ENCODE data around the gene MPPED2. TPM values are rescaled to one million over a fixed set of nuclear protein-coding genes. Genes with fewer than 3 reads are reported as not detected.

Gene MPPED2
- total and polyA plus RNA-seq, 10 of the 15 experiments (the other 5 are each of a cell fraction or from before 2014, with no cell fraction given): not detected

GRCh38 chr11:30481330-30481729 lies 104.8 kb downstream of the MPPED2 start (continued):
- TF ChIP-seq, protein P1, sequence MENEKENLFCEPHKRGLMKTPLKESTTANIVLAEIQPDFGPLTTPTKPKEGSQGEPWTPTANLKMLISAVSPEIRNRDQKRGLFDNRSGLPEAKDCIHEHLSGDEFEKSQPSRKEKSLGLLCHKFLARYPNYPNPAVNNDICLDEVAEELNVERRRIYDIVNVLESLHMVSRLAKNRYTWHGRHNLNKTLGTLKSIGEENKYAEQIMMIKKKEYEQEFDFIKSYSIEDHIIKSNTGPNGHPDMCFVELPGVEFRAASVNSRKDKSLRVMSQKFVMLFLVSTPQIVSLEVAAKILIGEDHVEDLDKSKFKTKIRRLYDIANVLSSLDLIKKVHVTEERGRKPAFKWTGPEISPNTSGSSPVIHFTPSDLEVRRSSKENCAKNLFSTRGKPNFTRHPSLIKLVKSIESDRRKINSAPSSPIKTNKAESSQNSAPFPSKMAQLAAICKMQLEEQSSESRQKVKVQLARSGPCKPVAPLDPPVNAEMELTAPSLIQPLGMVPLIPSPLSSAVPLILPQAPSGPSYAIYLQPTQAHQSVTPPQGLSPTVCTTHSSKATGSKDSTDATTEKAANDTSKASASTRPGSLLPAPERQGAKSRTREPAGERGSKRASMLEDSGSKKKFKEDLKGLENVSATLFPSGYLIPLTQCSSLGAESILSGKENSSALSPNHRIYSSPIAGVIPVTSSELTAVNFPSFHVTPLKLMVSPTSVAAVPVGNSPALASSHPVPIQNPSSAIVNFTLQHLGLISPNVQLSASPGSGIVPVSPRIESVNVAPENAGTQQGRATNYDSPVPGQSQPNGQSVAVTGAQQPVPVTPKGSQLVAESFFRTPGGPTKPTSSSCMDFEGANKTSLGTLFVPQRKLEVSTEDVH (IDR thresholded peaks at IDR 0.05; ENCODE audit: low read depth, partially characterized antibody): no peak
- no peak for TF ChIP-seq NFYA (IDR thresholded peaks at IDR 0.05; ENCODE audit: borderline replicate concordance, low read depth, low read length)

GRCh38 chr11:30479899-30480298 lies 106.3 kb downstream of the MPPED2 start:
- ATAC-seq: no peak

More at GRCh38 chr11:30479899-30480298, 106.3 kb downstream of the MPPED2 start:
- Histone ChIP-seq H3K27ac (ENCODE audit: control insufficient read depth, insufficient read depth) (no peak overlapping the region), H3K79me2 (ENCODE audit: control insufficient read depth, insufficient read depth, low read length) (no peaks in the 10 kb centered on the region), H3K27me3 (replicated peaks in 1 of 2; ENCODE audit: control insufficient read depth in 2 of 2, insufficient read depth in 2 of 2, low read length in 1 of 2) (peaks cover 0 to 7% of the 10 kb centered on the region in 2 experiments; a peak in 1 of 4 replicates), H3K9ac (ENCODE audit: control insufficient read depth, insufficient read depth, low read length) (no peak overlapping the region), H4K20me1 (ENCODE audit: control insufficient read depth, insufficient read depth) (no peaks in the 10 kb centered on the region), H2AFZ (ENCODE audit: control insufficient read depth, low read depth, low read length) (no peak overlapping the region), H3K4me1 (ENCODE audit: control insufficient read depth, insufficient read depth, low read length) (no peaks in the 10 kb centered on the region), H3K4me2 (ENCODE audit: control insufficient read depth, insufficient read depth) (no peak overlapping the region), H3K9me3 (replicated peaks; ENCODE audit: control insufficient read depth, insufficient read depth, low read length) (no peaks in the 10 kb centered on the region), H3K36me3 (ENCODE audit: control insufficient read depth in 2 of 2, insufficient read depth in 2 of 2, low read length in 1 of 2) (no peaks in the 10 kb centered on the region), H3K4me3 (no peak overlapping the region)
- RAD21 ChIA-PET (ENCODE audit: unreplicated experiment): no interaction called here
- DNase-seq (ENCODE audit: low read depth, low spot score): no peak
- SMC1A ChIA-PET (ENCODE audit: uncharacterized antibody, unreplicated experiment): no interaction called here
- BruUV-seq (replicated peaks): no TSS peak
- TF ChIP-seq, protein P2, sequence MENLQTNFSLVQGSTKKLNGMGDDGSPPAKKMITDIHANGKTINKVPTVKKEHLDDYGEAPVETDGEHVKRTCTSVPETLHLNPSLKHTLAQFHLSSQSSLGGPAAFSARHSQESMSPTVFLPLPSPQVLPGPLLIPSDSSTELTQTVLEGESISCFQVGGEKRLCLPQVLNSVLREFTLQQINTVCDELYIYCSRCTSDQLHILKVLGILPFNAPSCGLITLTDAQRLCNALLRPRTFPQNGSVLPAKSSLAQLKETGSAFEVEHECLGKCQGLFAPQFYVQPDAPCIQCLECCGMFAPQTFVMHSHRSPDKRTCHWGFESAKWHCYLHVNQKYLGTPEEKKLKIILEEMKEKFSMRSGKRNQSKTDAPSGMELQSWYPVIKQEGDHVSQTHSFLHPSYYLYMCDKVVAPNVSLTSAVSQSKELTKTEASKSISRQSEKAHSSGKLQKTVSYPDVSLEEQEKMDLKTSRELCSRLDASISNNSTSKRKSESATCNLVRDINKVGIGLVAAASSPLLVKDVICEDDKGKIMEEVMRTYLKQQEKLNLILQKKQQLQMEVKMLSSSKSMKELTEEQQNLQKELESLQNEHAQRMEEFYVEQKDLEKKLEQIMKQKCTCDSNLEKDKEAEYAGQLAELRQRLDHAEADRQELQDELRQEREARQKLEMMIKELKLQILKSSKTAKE (IDR thresholded peaks at IDR 0.05; ENCODE audit: low read depth, poor library complexity, severe bottlenecking): no peak
- TF ChIP-seq NR2C2 (IDR thresholded peaks at IDR 0.05; ENCODE audit: borderline replicate concordance, control insufficient read depth, insufficient read length, low read depth): no peak
- TF ChIP-seq ZBTB33 (IDR thresholded peaks at IDR 0.05): no peak
- CTCF ChIA-PET: no interaction called here
- intact Hi-C loops (cut with micrococcal nuclease; ENCODE audit: unreplicated experiment): no loop called here
- FAIRE-seq: no peak
- in situ Hi-C loops (cut with MboI): no loop called here
- WGBS (ENCODE audit: insufficient coverage, insufficient replicate concordance, low lambda C conversion rate, missing lambda C conversion rate): 25% methylated on average over 4 of the region's 4 CpGs
- POLR2A ChIA-PET: no interaction called here

Data from GM12878 (cell line).